ENCODE data around the gene GOLGA7B. TPM values are rescaled to one million over a fixed set of nuclear protein-coding genes. Genes with fewer than 3 reads are reported as not detected.

GOLGA7B gene
- total RNA-seq, 1 donor from 2014 or later: 0.12 TPM

GRCh38 chr10:97866524-97867219 lies 17.0 kb downstream of the GOLGA7B start:
- H3K4me3 ChIP-seq (ENCODE audit: low read depth, low read length): no peak overlapping the region
- TF ChIP-seq CTCF (conservative IDR thresholded peaks at IDR 0.05; ENCODE audit: low read depth, low read length): no peak
- DNase-seq (ENCODE audit: low read depth): no peak

- TF ChIP-seq CTCF (conservative IDR thresholded peaks at IDR 0.05; ENCODE audit: low read depth, low read length): no peak
- no peak for DNase-seq (ENCODE audit: low read depth)
- no peak overlapping the region for H3K4me3 ChIP-seq (ENCODE audit: low read depth, low read length)
Observed at GRCh38 chr10:97867220-97867800, 17.7 kb downstream of the GOLGA7B start.

- no peak for TF ChIP-seq CTCF (conservative IDR thresholded peaks at IDR 0.05; ENCODE audit: low read depth, low read length)
- DNase-seq (ENCODE audit: low read depth): no peak
- no peak overlapping the region for H3K4me3 ChIP-seq (ENCODE audit: low read depth, low read length)
Observed at GRCh38 chr10:97868134-97868685, 18.6 kb downstream of the GOLGA7B start.

- no peak for DNase-seq (ENCODE audit: low read depth)
- TF ChIP-seq CTCF (conservative IDR thresholded peaks at IDR 0.05; ENCODE audit: low read depth, low read length): peak; percentile 96
- H3K4me3 ChIP-seq (ENCODE audit: low read depth, low read length): no peak overlapping the region
Observed at GRCh38 chr10:97869091-97870042, 19.7 kb downstream of the GOLGA7B start.

GRCh38 chr10:97870990-97871389 lies 21.3 kb downstream of the GOLGA7B start:
- TF ChIP-seq CTCF (conservative IDR thresholded peaks at IDR 0.05; ENCODE audit: low read depth, low read length): no peak
- DNase-seq (ENCODE audit: low read depth): no peak
- H3K4me3 ChIP-seq (ENCODE audit: low read depth, low read length): no peak overlapping the region

- H3K4me3 ChIP-seq (ENCODE audit: low read depth, low read length): no peak overlapping the region
- DNase-seq (ENCODE audit: low read depth): no peak
- TF ChIP-seq CTCF (conservative IDR thresholded peaks at IDR 0.05; ENCODE audit: low read depth, low read length): no peak
Observed at GRCh38 chr10:97873569-97873968, 23.9 kb downstream of the GOLGA7B start.

All from epithelial cell of proximal tubule (primary cell).